MCF 10A (cell line): ENCODE data around the gene VRK3. TPM values are rescaled to one million over a fixed set of nuclear protein-coding genes. Genes with fewer than 3 reads are reported as not detected.

ENCODE experiments used
- BruUV-seq: library from RNA; stranded (reverse); fragments of 400-500 nt; replicated peaks from 2 replicates; lab custom pipeline; 2021; lab: Mats Ljungman, UMichigan
- CTCF ChIA-PET: fragments of 300-600 bp; sonication (Branson Sonifier 250); formaldehyde crosslinking; extraction: SDS; loops from one replicate; lab custom pipeline; 2021; ENCODE audit warnings: antibody characterized with exemption, inconsistent platforms; lab: Yijun Ruan, JAX
- POLR2A ChIA-PET: fragments of 300-600, 350-650 bp; sonication (Branson Sonifier 250); formaldehyde crosslinking; extraction: SDS; loops from one replicate; lab custom pipeline; 2020; ENCODE audit warnings: antibody characterized with exemption, inconsistent platforms; lab: Yijun Ruan, JAX
- DNase-seq: peaks from one replicate; pipeline ENCODE4 v3.0.0-alpha.2; 2018; ENCODE audit not compliant: unreplicated experiment
- H3K27ac Mint-ChIP-seq: one replicate; pipeline ENCODE4 v1.8.0; 2022; ENCODE audit warnings: mild to moderate bottlenecking, low read depth, mixed read lengths; ENCODE audit not compliant: unreplicated experiment
- H3K27me3 Mint-ChIP-seq: one replicate; pipeline ENCODE4 v1.8.0; 2022; ENCODE audit warnings: mixed read lengths; ENCODE audit not compliant: insufficient read depth, unreplicated experiment
- H3K36me3 Mint-ChIP-seq: one replicate; pipeline ENCODE4 v1.8.0; 2022; ENCODE audit warnings: mild to moderate bottlenecking, moderate library complexity, mixed read lengths; ENCODE audit not compliant: insufficient read depth, unreplicated experiment
- H3K4me1 Mint-ChIP-seq: one replicate; pipeline ENCODE4 v1.8.0; 2022; ENCODE audit warnings: mixed read lengths; ENCODE audit not compliant: insufficient read depth, unreplicated experiment
- H3K4me3 Mint-ChIP-seq: one replicate; pipeline ENCODE4 v1.8.0; 2022; ENCODE audit warnings: mild to moderate bottlenecking, moderate library complexity, mixed read lengths; ENCODE audit not compliant: unreplicated experiment
- H3K9me3 Mint-ChIP-seq: one replicate; pipeline ENCODE4 v1.8.0; 2022; ENCODE audit warnings: mixed read lengths; ENCODE audit not compliant: unreplicated experiment
- CTCF ChIP-seq: fragments of 200-600 bp; IDR thresholded peaks from one replicate; pipeline ENCODE4 v1.8.0; 2022; ENCODE audit warnings: antibody characterized with exemption, mild to moderate bottlenecking; ENCODE audit not compliant: unreplicated experiment
- intact Hi-C: fragments of 100-400 bp; cut with micrococcal nuclease; formaldehyde crosslinking; loops from 2 replicates; pipeline ENCODE4 v1.14.1; 2022
- total RNA-seq: library from RNA; stranded (reverse); gene quantifications from 2 replicates; pipeline ENCODE4 v1.2.3, GENCODE V29; 2022

Gene VRK3
- total RNA-seq, 1 experiment from 2014 or later, result 24.7 TPM

- intact Hi-C loops, result no loop called here
- Mint-ChIP-seq H3K27me3 (no peaks in the 10 kb centered on the region), H3K9me3 (no peaks in the 10 kb centered on the region), H3K4me1 (no peaks in the 10 kb centered on the region), H3K4me3 (no peak overlapping the region), H3K27ac (no peak overlapping the region), H3K36me3 (no peaks in the 10 kb centered on the region)
- BruUV-seq, result no TSS peak
- ChIA-PET POLR2A (interaction anchor here (0.6 kb wide), 1 partner anchor 37 kb away, joined by 3 read pairs; no protein-coding TSS in a partner anchor), CTCF (interaction anchor here (0.6 kb wide), 1 partner anchor 14 kb away, joined by 3 read pairs; no protein-coding TSS in a partner anchor)
- TF ChIP-seq CTCF, result no peak
- DNase-seq, result no peak
Measured at GRCh38 chr19:49976496-49976895, 48.7 kb downstream of the VRK3 start.

- Mint-ChIP-seq H3K9me3 (no peaks in the 10 kb centered on the region), H3K27ac (no peak overlapping the region), H3K36me3 (no peaks in the 10 kb centered on the region), H3K27me3 (no peaks in the 10 kb centered on the region), H3K4me3 (no peak overlapping the region), H3K4me1 (no peaks in the 10 kb centered on the region)
- no TSS peak for BruUV-seq
- ChIA-PET POLR2A (interaction anchor here (1.0 to 1.1 kb wide), 2 partner anchors 19 to 23 kb away, joined by 3 to 4 read pairs; no protein-coding TSS in a partner anchor), CTCF (interaction anchor here (1.2 kb wide), 1 partner anchor 37 kb away, joined by 5 read pairs; no protein-coding TSS in a partner anchor)
- intact Hi-C loops, result no loop called here
- DNase-seq, result no peak
- TF ChIP-seq CTCF, result no peak
Measured at GRCh38 chr19:49975051-49975450, 50.1 kb downstream of the VRK3 start.

- no peak for TF ChIP-seq CTCF
- Mint-ChIP-seq H3K4me1 (no peaks in the 10 kb centered on the region), H3K27me3 (no peaks in the 10 kb centered on the region), H3K36me3 (no peaks in the 10 kb centered on the region), H3K9me3 (no peaks in the 10 kb centered on the region), H3K27ac (no peak overlapping the region), H3K4me3 (no peak overlapping the region)
- intact Hi-C loops, result no loop called here
- DNase-seq, result no peak
- BruUV-seq, result no TSS peak
- ChIA-PET POLR2A (interaction anchor here (1.1 kb wide), 1 partner anchor 24 kb away, joined by 3 read pairs; no protein-coding TSS in a partner anchor), CTCF (interaction anchor here (1.2 kb wide), 1 partner anchor 36 kb away, joined by 5 read pairs; no protein-coding TSS in a partner anchor)
Measured at GRCh38 chr19:49973987-49974386, 51.2 kb downstream of the VRK3 start.

GRCh38 chr19:49972841-49973240, 52.3 kb downstream of the VRK3 start:
- no peak overlapping the region for H3K27ac Mint-ChIP-seq
- CTCF ChIA-PET, result no interaction called here
- POLR2A ChIA-PET, result no interaction called here
- intact Hi-C loops, result no loop called here
- no peaks in the 10 kb centered on the region for H3K9me3 Mint-ChIP-seq
- no peaks in the 10 kb centered on the region for H3K36me3 Mint-ChIP-seq
- H3K27me3 Mint-ChIP-seq, result no peaks in the 10 kb centered on the region
- no peak overlapping the region for H3K4me3 Mint-ChIP-seq
- BruUV-seq, result no TSS peak
- no peaks in the 10 kb centered on the region for H3K4me1 Mint-ChIP-seq
- TF ChIP-seq CTCF, result no peak
- no peak for DNase-seq
